Kidney (tissue), 14 donors: ENCODE results near the gene GSG1L. TPM values are rescaled to one million over a fixed set of nuclear protein-coding genes. Genes with fewer than 3 reads are reported as not detected.

ENCODE experiments used
- DNase-seq, 5 donors: peaks; one replicate each; pipeline ENCODE4 v3.0.0-alpha.2; 2013 to 2020
- FAIRE-seq: peaks from 2 replicates; lab custom pipeline; 2012; peaks lifted over from hg19 to GRCh38; lab: Jason Lieb, UNC
- H3K27ac ChIP-seq, 2 donors: one replicate each; pipeline ENCODE4 v1.7.0; 2013; ENCODE audit warnings: low read depth in 2 of 2, low read length in 2 of 2, inconsistent platforms in 1 of 2
- H3K27me3 ChIP-seq: one replicate; pipeline ENCODE4 v1.7.1; 2013; ENCODE audit warnings: low read length, inconsistent platforms; ENCODE audit not compliant: control insufficient read depth, insufficient read depth
- H3K36me3 ChIP-seq, 3 donors: one replicate each; pipeline versions ENCODE4 v1.7.0 to v1.7.1; 2013; ENCODE audit warnings: low read length in 3 of 3, control low read depth in 1 of 3, inconsistent platforms in 1 of 3; ENCODE audit not compliant: insufficient read depth in 3 of 3, control insufficient read depth in 2 of 3
- H3K4me1 ChIP-seq, 3 donors: one replicate each; pipeline versions ENCODE4 v1.7.0 to v1.7.1; 2013; ENCODE audit warnings: low read length in 3 of 3, inconsistent platforms in 1 of 3, low read depth in 1 of 3; ENCODE audit not compliant: control insufficient read depth in 2 of 3, insufficient read depth in 2 of 3
- H3K4me3 ChIP-seq, 3 donors: one replicate each; pipeline versions ENCODE4 v1.7.0 to v1.8.1; 2013; ENCODE audit warnings: low read length in 3 of 3, control low read depth in 1 of 3, inconsistent platforms in 1 of 3
- H3K9ac ChIP-seq, 3 donors: one replicate each; pipeline versions ENCODE4 v1.7.0 to v1.7.1; 2013; ENCODE audit warnings: low read length in 3 of 3, control low read depth in 1 of 3, inconsistent platforms in 1 of 3
- H3K9me3 ChIP-seq, 3 donors: one replicate each; pipeline versions ENCODE4 v1.7.0 to v1.7.1; 2013; ENCODE audit warnings: low read length in 3 of 3, control low read depth in 1 of 3, inconsistent platforms in 1 of 3; ENCODE audit not compliant: control insufficient read depth in 2 of 3, insufficient read depth in 1 of 3
- CTCF ChIP-seq: IDR thresholded peaks from 3 replicates; pipeline ENCODE4 v1.5.1; 2012; ENCODE audit warnings: mild to moderate bottlenecking, moderate library complexity, borderline replicate concordance; ENCODE audit not compliant: insufficient read depth; ENCODE audit errors: extremely low read depth
- intact Hi-C: fragments of 100-400 bp; cut with DNase I; formaldehyde crosslinking; loops from one replicate; pipeline ENCODE4 v1.11.1; 2022
- polyA plus RNA-seq: library from polyadenylated mRNA; stranded (reverse); fragments of 350-450 nt; fragmentation: Illumina TruSeq; extraction: RNeasy Lipid Tissue Mini Kit (QIAGEN cat#74804); gene quantifications from one replicate; pipeline ENCODE4 v1.2.3, GENCODE V29; 2014; ENCODE audit warnings: low read depth, low replicate concordance; ENCODE audit not compliant: insufficient read depth
- total RNA-seq: library from RNA; stranded (reverse); fragmentation: NEBNext Ultra II Directional; extraction: Animal tissue kit (Norgen Biotek cat#: 25700); gene quantifications from one replicate; pipeline ENCODE4 v1.2.1, GENCODE V29; 2021
- donor health status: control.
- donor health status: control.
- donor health status: control.
- donor health status: control.
- donor health status: control.
- donor health status: DM: yes; HTN: yes; CAD: no.
- donor health status: Normal renal cell carcinoma (clear cell type).

The GSG1L gene
- total and polyA plus RNA-seq, 2 donors from 2014 or later: not detected

DNA sequence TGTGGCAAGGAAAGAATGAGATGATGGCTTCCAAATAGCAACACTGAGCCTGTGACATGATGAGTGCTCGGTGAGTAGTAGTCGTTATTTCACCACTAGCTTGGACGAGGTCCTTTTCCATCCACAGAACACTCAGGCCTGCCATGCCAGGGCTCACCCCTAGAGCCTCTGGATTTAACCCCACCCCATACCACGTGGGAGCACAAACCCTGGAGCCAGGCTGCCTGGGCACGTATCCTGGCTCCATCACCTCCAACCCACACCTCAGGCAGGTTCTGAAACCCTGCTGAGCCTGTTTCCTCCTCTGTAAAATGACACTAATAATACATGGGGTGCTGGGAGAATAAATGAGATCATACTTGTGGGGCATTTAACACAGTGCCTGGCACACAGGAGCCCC, 321.2 kb downstream of the GSG1L start:
- FAIRE-seq (no peak), DNase-seq (no peak)
- Histone ChIP-seq H3K9ac (no peak overlapping the region), H3K4me1 (no peaks in the 10 kb centered on the region), H3K9me3 (no peaks in the 10 kb centered on the region), H3K36me3 (peaks cover 0 to 5% (median 3%) of the 10 kb centered on the region in 3 donors), H3K27me3 (no peaks in the 10 kb centered on the region), H3K4me3 (no peak overlapping the region), H3K27ac (no peak overlapping the region)
- no peak for TF ChIP-seq CTCF
- intact Hi-C loops: no loop called here

- FAIRE-seq: no peak
- no peak for TF ChIP-seq CTCF
- intact Hi-C loops: no loop called here
Measured at GRCh38 chr16:27740496-27741201, 322.9 kb downstream of the GSG1L start.

GRCh38 chr16:27739606-27740357, 323.7 kb downstream of the GSG1L start:
- no peaks in the 10 kb centered on the region for H3K4me1 ChIP-seq
- H3K9ac ChIP-seq: no peak overlapping the region
- H3K36me3 ChIP-seq: peaks cover 0 to 5% (median 3%) of the 10 kb centered on the region in 3 donors
- no peak overlapping the region for H3K27ac ChIP-seq
- no peak for DNase-seq
- no peak overlapping the region for H3K4me3 ChIP-seq
- intact Hi-C loops: no loop called here
- no peak for FAIRE-seq
- no peaks in the 10 kb centered on the region for H3K9me3 ChIP-seq
- H3K27me3 ChIP-seq: no peaks in the 10 kb centered on the region
- TF ChIP-seq CTCF: no peak

More at GRCh38 chr16:27740496-27741201, 322.9 kb downstream of the GSG1L start:
- DNase-seq: no peak
- H3K9me3 ChIP-seq: no peaks in the 10 kb centered on the region
- H3K4me3 ChIP-seq: no peak overlapping the region
- H3K4me1 ChIP-seq: no peaks in the 10 kb centered on the region
- H3K27ac ChIP-seq: no peak overlapping the region
- no peak overlapping the region for H3K9ac ChIP-seq
- peaks cover 0 to 5% (median 3%) of the 10 kb centered on the region in 3 donors for H3K36me3 ChIP-seq
- H3K27me3 ChIP-seq: no peaks in the 10 kb centered on the region
